GM19372 (cell line): ENCODE data around the gene LTB4R.
"Not testable (repeated sequence)": the region's sequence is repeated elsewhere in the genome, so short reads cannot be mapped to it uniquely, and the experiment has no call there.

Source experiments
- ATAC-seq: cut with Tn5 transposase; IDR thresholded peaks from one replicate; pipeline ENCODE4 v1.9.1; 2021; ENCODE audit warnings: mild to moderate bottlenecking, low read depth, moderate library complexity; ENCODE audit not compliant: unreplicated experiment

LTB4R gene

DNA sequence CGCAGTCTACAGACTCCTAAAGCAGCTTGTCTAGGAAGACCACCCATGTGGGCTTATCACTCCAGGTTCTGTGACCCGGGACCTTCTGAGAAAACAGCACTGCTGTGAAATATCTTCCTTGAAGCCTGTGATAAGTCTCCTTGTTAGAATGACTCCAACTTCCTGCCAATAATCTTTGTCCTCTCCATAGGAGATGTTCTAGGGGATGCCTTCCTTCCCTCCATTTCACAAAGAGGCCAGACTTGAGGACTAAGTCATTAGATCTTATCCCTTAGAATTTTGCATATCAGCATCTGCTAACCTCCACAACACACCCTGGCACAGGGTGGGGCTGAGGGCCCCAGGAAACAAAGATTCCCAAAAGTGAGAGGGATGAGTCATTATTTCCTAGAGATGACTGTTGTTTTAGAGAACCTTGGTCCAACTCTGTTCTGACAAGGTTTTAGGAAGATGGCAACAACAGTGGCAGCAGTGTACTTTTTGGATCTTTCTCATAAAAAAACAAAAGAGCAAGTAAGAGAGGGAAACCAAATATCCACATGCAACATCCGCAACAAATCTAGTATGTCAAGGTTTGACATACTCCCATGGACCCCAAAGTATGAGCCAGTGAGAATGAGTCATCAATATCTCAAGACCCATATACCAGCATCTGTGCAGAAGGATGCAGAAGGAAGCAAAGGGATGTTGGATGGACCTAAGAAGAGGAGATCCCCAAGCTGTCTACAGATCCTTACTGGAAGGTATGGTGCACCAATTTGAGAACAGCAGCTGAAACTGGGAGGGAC lies 6.0 kb downstream of the LTB4R start:
- no peak for ATAC-seq

- no peak for ATAC-seq
Observed at GRCh38 chr14:24321212-24321975, 10.1 kb downstream of the LTB4R start.

DNA sequence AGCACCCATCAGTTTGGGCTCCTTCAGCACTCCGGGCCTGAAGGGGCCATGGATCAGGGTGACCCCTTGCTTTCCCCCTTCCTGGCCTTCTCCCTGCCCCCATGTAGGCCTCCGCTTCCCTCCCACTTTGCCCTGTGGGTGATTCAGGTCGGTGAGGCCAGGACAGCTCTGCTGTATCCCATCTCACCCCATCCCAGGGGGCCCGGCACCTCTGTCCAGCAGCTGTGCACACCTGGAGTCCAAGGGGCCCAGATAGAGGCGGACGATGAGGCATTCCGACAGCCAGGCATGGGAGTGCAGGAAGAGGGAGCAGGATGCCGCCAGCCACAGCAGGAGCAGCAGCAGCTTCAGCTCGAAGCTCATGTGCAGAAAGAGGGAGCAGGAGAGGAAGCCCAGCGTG lies 11.4 kb downstream of the LTB4R start:
- ATAC-seq, result no peak

- no peak for ATAC-seq
Observed at GRCh38 chr14:24323341-24323740, 12.0 kb downstream of the LTB4R start.

DNA sequence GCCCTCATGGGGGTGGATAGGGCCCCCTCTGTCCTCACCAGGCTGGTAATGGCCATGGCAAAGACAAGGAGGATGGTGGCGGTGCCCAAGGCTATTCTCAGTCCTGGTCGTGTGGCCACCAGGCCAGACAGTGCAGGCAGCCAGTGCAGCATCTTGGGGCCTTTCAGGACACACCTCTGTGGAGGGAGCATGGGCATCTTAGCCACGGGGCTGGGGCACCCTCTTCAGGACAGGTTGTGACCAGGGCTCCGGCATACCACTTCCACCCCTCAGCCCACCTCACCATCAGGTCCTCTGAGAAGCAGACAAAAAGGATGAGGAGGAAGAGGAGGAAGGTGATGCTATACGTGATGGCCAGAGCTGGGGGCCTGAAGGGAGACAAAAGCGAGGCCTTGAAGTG lies 12.7 kb downstream of the LTB4R start:
- ATAC-seq, result no peak

- no peak for ATAC-seq
Observed at GRCh38 chr14:24325041-24325530, 13.8 kb downstream of the LTB4R start.

GRCh38 chr14:24325963-24326362 lies 14.7 kb downstream of the LTB4R start:
- no peak for ATAC-seq

GRCh38 chr14:24327303-24327702 lies 16.0 kb downstream of the LTB4R start:
- no peak for ATAC-seq

DNA sequence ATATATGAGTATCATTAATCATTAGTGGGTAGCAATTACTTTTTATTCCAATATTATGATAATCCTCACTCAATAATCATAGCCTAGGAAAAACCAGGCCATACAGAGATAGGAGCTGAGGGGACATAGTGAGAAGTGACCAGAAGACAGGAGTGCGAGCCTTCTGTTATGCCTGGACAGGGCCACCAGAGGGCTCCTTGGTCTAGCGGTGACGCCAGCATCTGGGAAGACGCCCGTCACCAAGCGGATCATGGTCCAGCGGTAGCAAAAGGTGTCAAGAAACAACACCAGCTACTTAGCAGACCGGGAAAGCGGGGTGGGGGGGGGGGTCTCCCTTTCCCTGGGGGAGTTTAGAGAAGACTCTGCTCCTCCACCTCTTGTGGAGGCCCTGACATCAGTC lies 16.6 kb downstream of the LTB4R start:
- not testable (repeated sequence) for ATAC-seq

- ATAC-seq, result no peak
Observed at GRCh38 chr14:24329073-24329663, 17.9 kb downstream of the LTB4R start.

- ATAC-seq, result no peak
Observed at GRCh38 chr14:24329736-24330135, 18.4 kb downstream of the LTB4R start.

GRCh38 chr14:24330973-24331674 lies 19.8 kb downstream of the LTB4R start:
- no peak for ATAC-seq

- peak; percentile 4 for ATAC-seq
Observed at GRCh38 chr14:24331731-24332267, 20.5 kb downstream of the LTB4R start.

DNA sequence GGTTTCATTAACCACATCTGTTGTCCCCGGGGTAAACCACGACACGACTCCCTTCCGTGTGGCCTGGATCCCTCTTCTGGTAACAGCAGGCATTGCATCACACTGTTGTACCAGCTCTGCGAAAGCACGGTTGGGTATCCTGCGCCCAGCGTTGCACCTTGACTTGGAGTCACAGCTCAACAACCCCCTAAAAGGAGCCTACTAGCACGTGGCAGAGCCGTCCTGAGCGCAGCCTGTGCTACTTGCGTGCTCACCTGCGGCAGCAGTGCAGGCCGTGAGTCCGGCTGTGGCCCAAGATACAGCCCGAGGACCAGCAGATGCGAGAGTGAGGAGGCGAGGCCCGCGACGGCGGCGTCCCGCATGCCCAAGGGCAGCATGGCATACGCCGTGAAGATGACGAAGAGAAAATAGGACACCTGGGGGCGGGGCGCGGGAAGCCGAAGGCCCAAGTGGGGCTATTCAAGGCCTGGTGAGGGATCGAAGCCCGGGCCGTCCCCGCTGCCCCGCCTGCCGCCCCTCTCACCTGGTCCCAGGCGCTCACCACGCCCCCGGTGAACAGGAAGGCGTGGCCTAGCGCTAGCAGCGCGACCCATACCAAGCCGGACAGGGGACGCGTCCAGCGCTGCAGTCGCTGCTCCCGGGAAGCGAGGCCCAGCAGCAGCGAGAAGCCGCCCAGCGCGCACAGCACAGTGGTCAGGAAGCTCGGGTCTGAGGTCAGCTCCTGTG lies 21.1 kb downstream of the LTB4R start:
- peak; percentile 81 for ATAC-seq

DNA sequence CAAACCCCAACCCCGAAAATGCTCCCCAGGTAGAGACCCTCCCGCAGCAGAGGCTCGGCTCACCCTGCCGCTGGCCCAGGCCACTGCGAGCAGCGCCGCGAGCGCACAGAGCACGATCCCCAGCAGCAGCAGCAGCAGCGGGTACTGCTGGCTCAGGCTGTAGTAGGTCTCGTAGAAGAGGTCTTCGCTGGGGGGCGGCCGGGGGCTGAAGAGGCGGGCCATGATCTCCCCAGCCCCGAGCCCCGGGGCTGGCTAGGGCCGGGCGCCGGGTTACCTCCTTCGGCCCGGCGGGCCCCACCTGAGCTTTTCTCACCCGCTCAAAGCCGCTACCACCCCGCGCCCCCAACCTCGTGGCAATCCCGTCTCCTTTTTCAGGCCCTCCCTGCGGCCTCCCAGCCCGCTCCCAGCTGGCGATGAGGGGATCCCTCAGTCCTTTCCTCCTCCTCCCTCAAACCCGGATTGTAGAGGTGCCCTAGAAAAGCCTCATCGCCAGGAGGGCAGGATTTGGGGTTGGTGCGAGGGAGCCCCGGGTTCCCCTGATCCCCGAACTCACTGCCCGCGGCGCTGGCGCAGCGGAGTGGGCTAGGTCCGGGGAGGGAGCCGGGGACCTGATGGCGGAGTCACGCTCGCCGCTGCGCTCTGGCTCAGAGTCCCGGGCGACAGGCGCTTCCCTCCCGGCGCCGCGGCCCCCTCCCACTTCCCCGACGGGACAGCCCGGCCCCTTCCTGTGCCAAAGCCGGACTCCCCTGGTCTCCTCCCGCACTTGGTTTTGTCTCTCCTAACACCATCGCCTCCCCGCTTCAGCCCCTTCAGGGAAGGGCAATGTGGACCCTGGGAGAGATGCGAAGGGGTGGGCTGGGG lies 23.4 kb downstream of the LTB4R start, which contains the start of gene ADCY4:
Gene ADCY4, minus strand, starts transcription at position 641 of the 861 bp plus-strand sequence. Its CDS starts 419 bp downstream, at position 222.
- no peak for ATAC-seq

DNA sequence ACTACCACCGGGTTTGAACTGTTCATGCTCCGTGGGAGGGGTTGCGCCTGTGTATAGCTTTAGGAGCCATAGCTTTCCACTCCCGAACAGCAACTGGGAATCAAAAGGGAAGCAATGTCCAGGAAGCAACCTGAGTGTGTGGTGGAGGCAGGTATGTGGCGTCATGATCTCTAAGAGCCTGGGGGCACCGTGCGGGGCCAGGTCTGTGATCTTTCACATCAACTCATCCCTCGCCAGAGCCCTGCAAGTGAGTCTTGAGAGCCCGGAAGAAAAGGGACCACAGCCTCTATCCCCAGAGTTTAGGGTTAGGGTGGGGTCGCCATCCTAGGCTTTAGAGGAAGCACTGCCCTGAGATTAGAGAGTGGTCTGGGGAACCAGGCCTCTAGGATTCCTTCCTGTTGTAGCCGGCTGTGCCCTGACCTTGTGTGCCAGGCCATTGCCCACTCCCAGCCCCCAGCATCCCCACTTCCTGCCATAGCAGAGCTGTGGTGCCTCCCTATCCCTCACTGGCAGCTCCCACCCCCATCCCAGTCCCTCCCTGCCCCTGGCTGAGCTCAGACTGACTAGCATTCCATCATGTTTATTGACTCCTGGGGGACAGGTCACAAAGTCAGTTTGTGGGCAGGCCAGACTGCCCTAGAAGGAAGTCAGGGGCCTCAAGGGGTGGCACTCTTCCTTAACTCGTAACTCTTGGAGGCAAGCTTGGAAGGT lies 24.3 kb downstream of the LTB4R start:
- ATAC-seq, result no peak

DNA sequence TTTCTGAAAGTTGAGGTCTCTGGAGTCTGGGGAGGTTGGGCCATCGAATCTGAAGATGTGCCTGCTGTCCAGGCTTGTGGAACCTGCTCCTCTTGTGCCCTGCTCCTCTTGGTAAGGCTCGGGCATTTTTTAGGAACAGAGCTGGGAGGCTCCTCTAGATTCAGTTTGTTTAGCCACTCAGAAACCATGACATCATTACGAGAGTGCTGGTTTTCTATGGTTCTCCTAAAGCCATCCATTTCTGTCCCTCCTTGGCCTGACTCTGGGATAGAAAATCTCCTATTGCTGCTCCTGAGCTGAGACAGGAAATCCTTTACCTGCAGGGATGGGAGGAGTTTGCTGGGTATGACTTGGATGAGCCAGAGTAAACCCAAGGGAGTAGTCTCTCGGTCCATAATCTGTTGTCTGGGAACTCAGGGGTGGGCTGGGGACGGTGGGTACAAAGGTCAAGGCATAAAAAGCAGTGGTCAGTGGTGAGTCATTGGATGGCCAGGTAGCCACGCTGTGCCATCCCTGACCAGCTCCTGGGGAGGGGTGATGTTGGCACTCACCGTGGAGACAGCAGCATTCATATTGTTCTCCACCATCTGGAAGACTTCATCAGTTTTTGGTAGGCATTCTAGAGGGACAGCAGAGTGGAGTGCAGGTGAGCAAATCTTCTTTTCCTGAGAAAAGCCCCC lies 26.0 kb downstream of the LTB4R start:
- ATAC-seq, result no peak

- ATAC-seq, result no peak
Observed at GRCh38 chr14:24337824-24338175, 26.5 kb downstream of the LTB4R start.
